ENCODE measurements around the gene DYNC1I2.

Gene DYNC1I2

GRCh38 chr2:171742760-171743159, 55.5 kb downstream of the DYNC1I2 start:
- Histone ChIP-seq H3K9ac (no peak overlapping the region), H3K4me3 (IDR thresholded peaks at IDR 0.05; ENCODE audit: insufficient read depth, low read depth, low read length) (no peak overlapping the region), H3K27me3 (ENCODE audit: insufficient read depth, low read depth) (no peaks in the 10 kb centered on the region), H4K20me1 (ENCODE audit: insufficient read depth) (no peaks in the 10 kb centered on the region), H3K79me2 (ENCODE audit: insufficient read depth, low read depth) (no peaks in the 10 kb centered on the region), H3K4me1 (ENCODE audit: low read depth, poor library complexity, severe bottlenecking) (peaks cover 14% of the 10 kb centered on the region), H2AFZ (ENCODE audit: low read depth) (no peak overlapping the region), H3K27ac (no peak overlapping the region), H3K4me2 (no peak overlapping the region), H3K36me3 (ENCODE audit: insufficient read depth) (no peaks in the 10 kb centered on the region)
- TF ChIP-seq CTCF (conservative IDR thresholded peaks at IDR 0.05; ENCODE audit: low read depth, low read length), result no peak

- H3K4me3 ChIP-seq (IDR thresholded peaks at IDR 0.05; ENCODE audit: insufficient read depth, low read depth, low read length), result no peak overlapping the region
- H3K9ac ChIP-seq, result no peak overlapping the region
- H2AFZ ChIP-seq (ENCODE audit: low read depth), result no peak overlapping the region
- H3K4me2 ChIP-seq, result no peak overlapping the region
- H3K4me1 ChIP-seq (ENCODE audit: low read depth, poor library complexity, severe bottlenecking), result peaks cover 14% of the 10 kb centered on the region
- no peak overlapping the region for H3K27ac ChIP-seq
- H3K36me3 ChIP-seq (ENCODE audit: insufficient read depth), result no peaks in the 10 kb centered on the region
- TF ChIP-seq CTCF (conservative IDR thresholded peaks at IDR 0.05; ENCODE audit: low read depth, low read length), result no peak
- no peaks in the 10 kb centered on the region for H3K27me3 ChIP-seq (ENCODE audit: insufficient read depth, low read depth)
- H3K79me2 ChIP-seq (ENCODE audit: insufficient read depth, low read depth), result no peaks in the 10 kb centered on the region
- H4K20me1 ChIP-seq (ENCODE audit: insufficient read depth), result no peaks in the 10 kb centered on the region
These were observed 57.9 kb downstream of the DYNC1I2 start for GRCh38 chr2:171745141-171745540.

GRCh38 chr2:171745806-171746205, 58.5 kb downstream of the DYNC1I2 start:
- Histone ChIP-seq H3K4me1 (ENCODE audit: low read depth, poor library complexity, severe bottlenecking) (peaks cover 9% of the 10 kb centered on the region), H3K9ac (no peak overlapping the region), H4K20me1 (ENCODE audit: insufficient read depth) (no peaks in the 10 kb centered on the region), H3K27ac (no peak overlapping the region), H3K4me3 (IDR thresholded peaks at IDR 0.05; ENCODE audit: insufficient read depth, low read depth, low read length) (no peak overlapping the region), H3K4me2 (no peak overlapping the region), H2AFZ (ENCODE audit: low read depth) (no peak overlapping the region), H3K27me3 (ENCODE audit: insufficient read depth, low read depth) (no peaks in the 10 kb centered on the region), H3K79me2 (ENCODE audit: insufficient read depth, low read depth) (no peaks in the 10 kb centered on the region), H3K36me3 (ENCODE audit: insufficient read depth) (no peaks in the 10 kb centered on the region)
- no peak for TF ChIP-seq CTCF (conservative IDR thresholded peaks at IDR 0.05; ENCODE audit: low read depth, low read length)

GRCh38 chr2:171747371-171747770, 60.1 kb downstream of the DYNC1I2 start:
- TF ChIP-seq CTCF (conservative IDR thresholded peaks at IDR 0.05; ENCODE audit: low read depth, low read length), result no peak
- no peaks in the 10 kb centered on the region for H3K4me1 ChIP-seq (ENCODE audit: low read depth, poor library complexity, severe bottlenecking)
- H3K9ac ChIP-seq, result no peak overlapping the region
- no peaks in the 10 kb centered on the region for H4K20me1 ChIP-seq (ENCODE audit: insufficient read depth)
- H3K36me3 ChIP-seq (ENCODE audit: insufficient read depth), result no peaks in the 10 kb centered on the region
- H3K4me3 ChIP-seq (IDR thresholded peaks at IDR 0.05; ENCODE audit: insufficient read depth, low read depth, low read length), result no peak overlapping the region
- no peaks in the 10 kb centered on the region for H3K79me2 ChIP-seq (ENCODE audit: insufficient read depth, low read depth)
- no peak overlapping the region for H2AFZ ChIP-seq (ENCODE audit: low read depth)
- no peak overlapping the region for H3K27ac ChIP-seq
- H3K27me3 ChIP-seq (ENCODE audit: insufficient read depth, low read depth), result no peaks in the 10 kb centered on the region
- H3K4me2 ChIP-seq, result no peak overlapping the region
